ENCODE data around the gene VIPR2.

- TF ChIP-seq CTCF (IDR thresholded peaks at IDR 0.05) (no peak), POLR2AphosphoS5 (IDR thresholded peaks at IDR 0.05) (no peak), POLR2A (IDR thresholded peaks at IDR 0.05) (no peak)
These were observed 136.2 kb downstream of the VIPR2 start for GRCh38 chr7:159008417-159008816.
